Keratinocyte (primary cell): Measurements from ENCODE around the gene CPVL. TPM values are rescaled to one million over a fixed set of nuclear protein-coding genes. Genes with fewer than 3 reads are reported as not detected.

Experiments
- DNase-seq: peaks from one replicate; pipeline ENCODE4 v3.0.0-alpha.2; 2011; ENCODE audit warnings: low read depth, missing footprints, low spot score
- FAIRE-seq: peaks from 2 replicates; lab custom pipeline; 2011; peaks lifted over from hg19 to GRCh38; lab: Jason Lieb, UNC
- H2AFZ ChIP-seq: 2 replicates; pipeline ENCODE4 v1.6.0; 2012; ENCODE audit warnings: low read length, control low read depth, inconsistent platforms; ENCODE audit not compliant: control insufficient read depth
- H3K27ac ChIP-seq: 2 replicates; pipeline ENCODE4 v1.5.1; 2011; ENCODE audit warnings: low read length; ENCODE audit not compliant: control insufficient read depth, insufficient read depth
- H3K27me3 ChIP-seq: 3 replicates; pipeline ENCODE4 v1.6.0; 2011; ENCODE audit warnings: low read length; ENCODE audit not compliant: control insufficient read depth, insufficient read depth; ENCODE audit errors: extremely low read depth
- H3K36me3 ChIP-seq, 2 experiments: 2 replicates in 1 of 2; 3 replicates in 1 of 2; pipeline ENCODE4 v1.5.1; 2011; ENCODE audit warnings: low read length in 2 of 2, mild to moderate bottlenecking in 1 of 2; ENCODE audit not compliant: control insufficient read depth in 2 of 2, insufficient read depth in 2 of 2; ENCODE audit errors: extremely low read depth in 1 of 2
- H3K4me1 ChIP-seq: 3 replicates; pipeline ENCODE4 v1.5.1; 2011; ENCODE audit warnings: low read length; ENCODE audit not compliant: control insufficient read depth, insufficient read depth; ENCODE audit errors: extremely low read depth
- H3K4me2 ChIP-seq: 3 replicates; pipeline ENCODE4 v1.6.0; 2011; ENCODE audit warnings: low read depth, low read length; ENCODE audit not compliant: control insufficient read depth, insufficient read depth; ENCODE audit errors: extremely low read depth
- H3K4me3 ChIP-seq, 3 experiments: fragments of 200-600 bp in 1 of 3; sonication (generic) in 1 of 3; 2 replicates in 2 of 3; 3 replicates in 1 of 3; pipeline ENCODE4 v1.5.1; 2011 to 2016; ENCODE audit warnings: low read length in 3 of 3, mild to moderate bottlenecking in 3 of 3, control low read depth in 2 of 3, inconsistent platforms in 1 of 3, low read depth in 1 of 3, mixed read lengths in 1 of 3, mixed run types in 1 of 3, moderate library complexity in 1 of 3; ENCODE audit not compliant: control insufficient read depth in 2 of 3, insufficient read depth in 2 of 3; ENCODE audit errors: extremely low read depth in 1 of 3
- H3K79me2 ChIP-seq: 2 replicates; pipeline ENCODE4 v1.6.0; 2012; ENCODE audit warnings: low read length; ENCODE audit not compliant: control insufficient read depth, insufficient read depth
- H3K9ac ChIP-seq: 3 replicates; pipeline ENCODE4 v1.6.0; 2011; ENCODE audit warnings: low read length; ENCODE audit not compliant: control insufficient read depth, insufficient read depth; ENCODE audit errors: extremely low read depth
- H3K9me1 ChIP-seq: 3 replicates; pipeline ENCODE4 v1.6.0; 2011; ENCODE audit warnings: low read length; ENCODE audit not compliant: control insufficient read depth, insufficient read depth; ENCODE audit errors: extremely low read depth
- H3K9me3 ChIP-seq: 2 replicates; pipeline ENCODE4 v1.5.1; 2012; ENCODE audit warnings: low read depth, low read length; ENCODE audit not compliant: control insufficient read depth
- H4K20me1 ChIP-seq: 3 replicates; pipeline ENCODE4 v1.6.0; 2011; ENCODE audit warnings: low read length; ENCODE audit not compliant: control insufficient read depth, insufficient read depth; ENCODE audit errors: extremely low read depth
- EZH2 ChIP-seq: IDR thresholded peaks from one replicate; pipeline ENCODE4 v1.6.1; 2012; ENCODE audit warnings: inconsistent platforms, mild to moderate bottlenecking, low read length, moderate library complexity
- dilution Hi-C: fragments of 300-500 bp; cut with MboI; formaldehyde crosslinking; loops from one replicate; pipeline ENCODE4 v1.7.0; 2020; ENCODE audit warnings: low sequenced_read_pairs; ENCODE audit not compliant: extremely low pct_ligation_motif_present
- polyA plus RNA-seq, 5 experiments: library from polyadenylated mRNA; depleted of rRNA in 3 of 5; stranded (reverse) in 3 of 5; stranded (forward) in 1 of 5; unstranded in 1 of 5; fragments of >200 nt; gene quantifications; 1 replicate in 1 of 5; 2 replicates in 3 of 5; 3 replicates in 1 of 5; pipeline versions ENCODE4 v1.2.1 to v1.2.3, GENCODE V29; 2011 to 2012; ENCODE audit warnings: missing spikeins in 2 of 5, low read depth in 1 of 5, low replicate concordance in 1 of 5
- TF ChIP-seq, protein P1 (sequence below), 3 experiments: IDR thresholded peaks in 1 of 3; conservative IDR thresholded peaks in 1 of 3; optimal IDR thresholded peaks in 1 of 3; 2 replicates in 2 of 3; 3 replicates in 1 of 3; pipeline versions ENCODE3 to v1.5.1; 2011; ENCODE audit warnings: low read length in 3 of 3, mild to moderate bottlenecking in 3 of 3, moderate library complexity in 2 of 3, control low read depth in 1 of 3, inconsistent platforms in 1 of 3; ENCODE audit not compliant: insufficient read depth in 2 of 3; ENCODE audit errors: extremely low read depth in 1 of 3

CPVL gene
- polyA plus RNA-seq, 1 donor (not counting 4 experiments of a cell fraction or from before 2014, with no cell fraction given) = 9.8 TPM

DNA sequence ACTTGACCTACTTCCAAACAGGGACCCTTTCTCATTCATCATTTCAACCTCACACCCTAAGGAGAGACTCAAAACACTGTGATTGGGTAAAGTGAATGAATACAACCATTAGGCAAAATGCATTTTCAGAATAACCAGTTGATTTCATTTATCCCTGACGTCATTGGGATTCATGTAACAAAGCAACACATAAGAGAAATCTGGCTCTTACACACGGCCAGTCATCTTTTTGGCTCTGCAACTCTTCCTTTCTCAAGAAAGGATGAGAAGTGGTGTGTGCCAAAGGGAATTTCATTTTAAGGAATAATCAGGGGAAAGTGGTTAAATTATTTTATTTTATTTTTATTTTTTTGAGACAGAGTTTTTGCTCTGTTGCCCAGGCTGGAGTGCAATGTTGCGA, 83.1 kb downstream of the CPVL start:
- DNase-seq (no peak), FAIRE-seq (no peak)
- H3K9ac ChIP-seq = no peak overlapping the region
- H3K79me2 ChIP-seq = no peaks in the 10 kb centered on the region
- no peaks in the 10 kb centered on the region for H3K9me1 ChIP-seq
- H3K36me3 ChIP-seq = no peaks in the 10 kb centered on the region
- H2AFZ ChIP-seq = no peak overlapping the region
- H3K27me3 ChIP-seq = no peaks in the 10 kb centered on the region
- H3K4me1 ChIP-seq = no peaks in the 10 kb centered on the region
- H4K20me1 ChIP-seq = no peaks in the 10 kb centered on the region
- dilution Hi-C loops = no loop called here
- TF ChIP-seq EZH2 = no peak
- TF ChIP-seq, protein P1, sequence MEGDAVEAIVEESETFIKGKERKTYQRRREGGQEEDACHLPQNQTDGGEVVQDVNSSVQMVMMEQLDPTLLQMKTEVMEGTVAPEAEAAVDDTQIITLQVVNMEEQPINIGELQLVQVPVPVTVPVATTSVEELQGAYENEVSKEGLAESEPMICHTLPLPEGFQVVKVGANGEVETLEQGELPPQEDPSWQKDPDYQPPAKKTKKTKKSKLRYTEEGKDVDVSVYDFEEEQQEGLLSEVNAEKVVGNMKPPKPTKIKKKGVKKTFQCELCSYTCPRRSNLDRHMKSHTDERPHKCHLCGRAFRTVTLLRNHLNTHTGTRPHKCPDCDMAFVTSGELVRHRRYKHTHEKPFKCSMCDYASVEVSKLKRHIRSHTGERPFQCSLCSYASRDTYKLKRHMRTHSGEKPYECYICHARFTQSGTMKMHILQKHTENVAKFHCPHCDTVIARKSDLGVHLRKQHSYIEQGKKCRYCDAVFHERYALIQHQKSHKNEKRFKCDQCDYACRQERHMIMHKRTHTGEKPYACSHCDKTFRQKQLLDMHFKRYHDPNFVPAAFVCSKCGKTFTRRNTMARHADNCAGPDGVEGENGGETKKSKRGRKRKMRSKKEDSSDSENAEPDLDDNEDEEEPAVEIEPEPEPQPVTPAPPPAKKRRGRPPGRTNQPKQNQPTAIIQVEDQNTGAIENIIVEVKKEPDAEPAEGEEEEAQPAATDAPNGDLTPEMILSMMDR (optimal IDR thresholded peaks at IDR 0.05 in 1 of 3, IDR thresholded peaks at IDR 0.05 in 1 of 3, conservative IDR thresholded peaks at IDR 0.05 in 1 of 3; ENCODE audit: extremely low read depth in 1 of 3, insufficient read depth in 2 of 3, low read length in 3 of 3) = no peak
- H3K9me3 ChIP-seq = no peaks in the 10 kb centered on the region
- no peak overlapping the region for H3K4me3 ChIP-seq
- no peak overlapping the region for H3K27ac ChIP-seq
- no peak overlapping the region for H3K4me2 ChIP-seq

- no peaks in the 10 kb centered on the region for H4K20me1 ChIP-seq
- no peak overlapping the region for H3K9ac ChIP-seq
- no peaks in the 10 kb centered on the region for H3K27me3 ChIP-seq
- no peak overlapping the region for H2AFZ ChIP-seq
- H3K4me3 ChIP-seq = no peak overlapping the region
- TF ChIP-seq, protein P1 (optimal IDR thresholded peaks at IDR 0.05 in 1 of 3, IDR thresholded peaks at IDR 0.05 in 1 of 3, conservative IDR thresholded peaks at IDR 0.05 in 1 of 3; ENCODE audit: extremely low read depth in 1 of 3, insufficient read depth in 2 of 3, low read length in 3 of 3) = no peak
- TF ChIP-seq EZH2 = no peak
- H3K9me3 ChIP-seq = no peaks in the 10 kb centered on the region
- dilution Hi-C loops = no loop called here
- H3K36me3 ChIP-seq = no peaks in the 10 kb centered on the region
- H3K79me2 ChIP-seq = no peaks in the 10 kb centered on the region
- no peaks in the 10 kb centered on the region for H3K4me1 ChIP-seq
- H3K27ac ChIP-seq = no peak overlapping the region
- no peak overlapping the region for H3K4me2 ChIP-seq
- H3K9me1 ChIP-seq = no peaks in the 10 kb centered on the region
- DNase-seq (no peak), FAIRE-seq (no peak)
These were observed 93.0 kb downstream of the CPVL start for GRCh38 chr7:29053105-29053872.
